K562 (cell line): Measurements from ENCODE around the gene MRPL55. TPM values are rescaled to one million over a fixed set of nuclear protein-coding genes. Genes with fewer than 3 reads are reported as not detected.

Source experiments
- BACH1 ChIP-seq: fragments of 200-800 bp; sonication (Bioruptor generic); IDR thresholded peaks from 2 replicates; pipeline ENCODE4 v1.6.1; 2016; ENCODE audit warnings: missing genetic modification characterization, missing compliant biosample characterization
- CUX1 ChIP-seq: fragments of 200-800 bp; sonication (Bioruptor generic); IDR thresholded peaks from 2 replicates; pipeline ENCODE4 v1.6.1; 2016; ENCODE audit warnings: missing genetic modification characterization, missing compliant biosample characterization
- NFXL1 ChIP-seq: fragments of 450-650 bp; formaldehyde crosslinking; IDR thresholded peaks from 2 replicates; pipeline ENCODE4 v1.4.0; 2021; ENCODE audit warnings: mild to moderate bottlenecking
- PHB2 ChIP-seq: fragments of 450-650 bp; IDR thresholded peaks from 2 replicates; pipeline ENCODE4 v1.6.1; 2017; ENCODE audit warnings: low read depth
- POLR2AphosphoS5 ChIP-seq: IDR thresholded peaks from 2 replicates; pipeline ENCODE4 v1.6.1; 2011; ENCODE audit warnings: mild to moderate bottlenecking, low read depth, low read length, moderate library complexity; ENCODE audit not compliant: control insufficient read depth, insufficient read depth
- ZBTB7A ChIP-seq: IDR thresholded peaks from 2 replicates; pipeline ENCODE4 v1.6.1; 2011; ENCODE audit warnings: low read depth, mild to moderate bottlenecking, low read length, moderate library complexity, borderline replicate concordance; ENCODE audit not compliant: control insufficient read depth
- polyA plus RNA-seq, 8 experiments: library from polyadenylated mRNA; depleted of rRNA in 4 of 8; stranded (reverse) in 5 of 8; unstranded in 3 of 8; fragments of >200 nt; fragmentation: Nextera tagmentation in 2 of 8; fragmentation: Illumina TruSeq in 1 of 8; extraction: Ambion mirVana in 2 of 8; extraction: Trizol in 1 of 8; gene quantifications; 2 replicates each; pipeline versions ENCODE4 v1.2.1 to v1.2.3, GENCODE V29; 2011 to 2014; ENCODE audit warnings: inconsistent platforms in 1 of 8, missing spikeins in 1 of 8
- total RNA-seq, 7 experiments: library from RNA; depleted of rRNA in 6 of 7; stranded (reverse); fragments of >200 nt in 6 of 7; fragmentation: Illumina TruSeq in 2 of 7; extraction: Trizol in 2 of 7; gene quantifications; 2 replicates each; pipeline versions ENCODE4 v1.2.1 to v1.2.3, GENCODE V29; 2011 to 2021; ENCODE audit warnings: low replicate concordance in 1 of 7

Gene MRPL55
- total and polyA plus RNA-seq, 9 of the 15 experiments (the other 6 are each of a cell fraction or from before 2014, with no cell fraction given) = 34.9 to 228 (median 81.0) TPM

GRCh38 chr1:228073061-228073856 is 35.8 kb downstream of the MRPL55 start (continued):
- TF ChIP-seq ZBTB7A (no peak), NFXL1 (CRISPR knock-in tag) (no peak), CUX1 (CRISPR knock-in tag) (no peak), BACH1 (no peak), POLR2AphosphoS5 (no peak), PHB2 (no peak)
